Karpas-422 (cell line): ENCODE measurements around the gene CSF2. TPM values are rescaled to one million over a fixed set of nuclear protein-coding genes. Genes with fewer than 3 reads are reported as not detected.

Experiments used
- DNase-seq: peaks from one replicate; pipeline ENCODE4 v3.0.0-alpha.2; 2015
- H2AFZ ChIP-seq: fragments of 200-600 bp; sonication (generic); 2 replicates; pipeline ENCODE4 v1.6.1; 2014; ENCODE audit warnings: antibody characterized with exemption, low read length, mixed read lengths
- H3K27ac ChIP-seq: fragments of 200-600 bp; sonication (generic); 2 replicates; pipeline ENCODE4 v1.5.1; 2014; ENCODE audit warnings: mild to moderate bottlenecking, low read length, moderate library complexity
- H3K27me3 ChIP-seq: fragments of 200-600 bp; sonication (generic); 2 replicates; pipeline ENCODE4 v1.6.1; 2014; ENCODE audit warnings: low read length, mixed read lengths
- H3K36me3 ChIP-seq: fragments of 200-600 bp; sonication (generic); 2 replicates; pipeline ENCODE4 v1.6.1; 2014; ENCODE audit warnings: low read length, mixed read lengths; ENCODE audit not compliant: insufficient read depth
- H3K4me1 ChIP-seq: fragments of 200-600 bp; sonication (generic); 2 replicates; pipeline ENCODE4 v1.6.1; 2014; ENCODE audit warnings: mild to moderate bottlenecking, low read length, mixed read lengths
- H3K4me2 ChIP-seq: fragments of 200-600 bp; sonication (generic); 2 replicates; pipeline ENCODE4 v1.6.1; 2014; ENCODE audit warnings: low read length, low read depth, mild to moderate bottlenecking; ENCODE audit not compliant: poor library complexity, severe bottlenecking
- H3K4me3 ChIP-seq: fragments of 200-600 bp; sonication (generic); 2 replicates; pipeline ENCODE4 v1.5.1; 2014; ENCODE audit warnings: mild to moderate bottlenecking, antibody characterized with exemption, low read length, mixed read lengths
- H3K79me2 ChIP-seq: fragments of 200-600 bp; sonication (generic); 2 replicates; pipeline ENCODE4 v1.6.1; 2014; ENCODE audit warnings: mild to moderate bottlenecking, low read length, mixed read lengths
- H3K9ac ChIP-seq: fragments of 200-600 bp; sonication (generic); 2 replicates; pipeline ENCODE4 v1.6.0; 2014; ENCODE audit warnings: low read length
- H3K9me2 ChIP-seq: fragments of 200-600 bp; sonication (generic), shearing (Covaris generic); replicated peaks from 2 replicates; pipeline ENCODE4 v1.6.0; 2014; ENCODE audit warnings: mild to moderate bottlenecking, low read length, moderate library complexity; ENCODE audit not compliant: insufficient read depth
- H3K9me3 ChIP-seq: fragments of 300-700, 200-600 bp; sonication (generic); 2 replicates; pipeline ENCODE4 v1.6.1; 2014; ENCODE audit warnings: low read length, mixed read lengths
- H4K20me1 ChIP-seq: fragments of 200-600 bp; sonication (generic); 2 replicates; pipeline ENCODE4 v1.6.1; 2014; ENCODE audit warnings: mild to moderate bottlenecking, antibody characterized with exemption, low read length, low read depth; ENCODE audit not compliant: insufficient read depth
- total RNA-seq: library from RNA; depleted of rRNA; stranded (reverse); fragments of >200 nt; shearing (Covaris generic); gene quantifications from 2 replicates; pipeline ENCODE4 v1.2.3, GENCODE V29; 2014; ENCODE audit warnings: low replicate concordance

CSF2 gene
- total RNA-seq, 1 experiment from 2014 or later = not detected

DNA sequence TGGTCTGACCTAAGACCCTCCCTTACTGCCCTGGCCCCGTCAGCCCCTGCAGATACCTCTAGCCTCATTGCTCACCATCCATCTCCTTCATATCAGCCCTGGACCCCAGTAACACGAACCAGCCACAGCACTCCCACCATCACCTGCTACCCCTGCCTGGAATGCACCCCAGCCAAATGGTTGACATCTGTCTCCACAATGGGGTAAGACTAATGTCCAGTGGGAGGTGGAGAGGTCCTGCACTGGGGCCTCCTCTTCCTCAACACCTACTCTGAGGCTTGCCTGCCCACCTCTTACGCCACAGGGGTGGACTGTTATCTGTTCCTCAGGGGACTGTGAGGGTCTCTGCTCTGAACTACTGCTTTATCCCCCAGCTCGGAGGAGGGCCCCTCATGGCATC, 12.1 kb downstream of the CSF2 start:
- no peaks in the 10 kb centered on the region for H3K79me2 ChIP-seq
- no peaks in the 10 kb centered on the region for H3K36me3 ChIP-seq
- H3K4me2 ChIP-seq = no peak overlapping the region
- no peak overlapping the region for H3K9ac ChIP-seq
- no peaks in the 10 kb centered on the region for H4K20me1 ChIP-seq
- no peaks in the 10 kb centered on the region for H3K27me3 ChIP-seq
- DNase-seq = no peak
- H2AFZ ChIP-seq = no peak overlapping the region
- H3K9me3 ChIP-seq = no peaks in the 10 kb centered on the region
- no peak overlapping the region for H3K27ac ChIP-seq
- H3K9me2 ChIP-seq = no peaks in the 10 kb centered on the region
- no peaks in the 10 kb centered on the region for H3K4me1 ChIP-seq
- H3K4me3 ChIP-seq = no peak overlapping the region

DNA sequence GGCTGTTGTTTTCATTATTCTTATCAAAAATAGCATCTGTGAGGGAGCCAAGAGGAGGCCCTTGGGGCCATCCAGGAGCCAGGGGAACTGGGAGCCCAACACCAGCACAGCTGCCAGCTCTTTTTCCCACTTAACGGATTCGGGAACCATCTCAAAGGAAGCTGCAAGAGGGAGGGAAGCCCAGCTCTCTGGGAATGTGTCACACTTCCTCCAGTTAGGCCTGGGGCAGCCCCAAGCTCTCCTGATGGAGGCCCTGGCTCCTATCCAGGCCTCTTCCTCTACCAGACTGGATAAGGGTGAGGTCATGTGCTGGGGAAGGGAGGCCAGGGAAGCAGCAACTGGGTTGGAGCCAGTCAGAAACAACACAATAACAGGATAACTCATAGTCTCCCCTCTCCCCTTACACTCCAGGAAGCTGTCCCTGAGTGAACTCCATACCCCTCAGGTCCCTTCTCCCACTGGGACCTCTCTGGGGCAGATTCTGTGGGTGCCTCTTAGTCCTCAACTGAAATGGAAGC, 12.7 kb downstream of the CSF2 start:
- no peak overlapping the region for H3K9ac ChIP-seq
- no peaks in the 10 kb centered on the region for H3K9me3 ChIP-seq
- no peaks in the 10 kb centered on the region for H4K20me1 ChIP-seq
- no peaks in the 10 kb centered on the region for H3K9me2 ChIP-seq
- no peak for DNase-seq
- H3K79me2 ChIP-seq = no peaks in the 10 kb centered on the region
- H3K27me3 ChIP-seq = no peaks in the 10 kb centered on the region
- no peak overlapping the region for H2AFZ ChIP-seq
- H3K27ac ChIP-seq = no peak overlapping the region
- no peaks in the 10 kb centered on the region for H3K36me3 ChIP-seq
- H3K4me2 ChIP-seq = no peak overlapping the region
- H3K4me3 ChIP-seq = no peak overlapping the region
- no peaks in the 10 kb centered on the region for H3K4me1 ChIP-seq

- Histone ChIP-seq H3K79me2 (no peaks in the 10 kb centered on the region), H3K27ac (no peak overlapping the region), H2AFZ (no peak overlapping the region), H3K4me1 (no peaks in the 10 kb centered on the region), H3K4me2 (no peak overlapping the region), H3K9ac (no peak overlapping the region), H3K9me2 (no peaks in the 10 kb centered on the region), H4K20me1 (no peaks in the 10 kb centered on the region), H3K36me3 (no peaks in the 10 kb centered on the region), H3K9me3 (no peaks in the 10 kb centered on the region), H3K27me3 (no peaks in the 10 kb centered on the region), H3K4me3 (no peak overlapping the region)
- DNase-seq = no peak
These were observed 13.6 kb downstream of the CSF2 start for GRCh38 chr5:132087176-132087575.

- no peaks in the 10 kb centered on the region for H3K36me3 ChIP-seq
- no peak overlapping the region for H3K4me2 ChIP-seq
- H3K4me3 ChIP-seq = no peak overlapping the region
These were observed 14.1 kb downstream of the CSF2 start for GRCh38 chr5:132087661-132088060.

GRCh38 chr5:132089363-132089762, 15.8 kb downstream of the CSF2 start:
- Histone ChIP-seq H3K27me3 (no peaks in the 10 kb centered on the region), H3K79me2 (no peaks in the 10 kb centered on the region), H3K9ac (no peak overlapping the region), H3K4me2 (no peak overlapping the region), H3K4me3 (no peak overlapping the region), H2AFZ (no peak overlapping the region), H3K27ac (no peak overlapping the region), H4K20me1 (no peaks in the 10 kb centered on the region), H3K9me3 (no peaks in the 10 kb centered on the region), H3K9me2 (no peaks in the 10 kb centered on the region), H3K4me1 (no peaks in the 10 kb centered on the region), H3K36me3 (no peaks in the 10 kb centered on the region)
- no peak for DNase-seq

More at GRCh38 chr5:132087661-132088060, 14.1 kb downstream of the CSF2 start:
- H3K79me2 ChIP-seq = no peaks in the 10 kb centered on the region
- H2AFZ ChIP-seq = no peak overlapping the region
- H3K9me3 ChIP-seq = no peaks in the 10 kb centered on the region
- no peak overlapping the region for H3K9ac ChIP-seq
- H3K27ac ChIP-seq = no peak overlapping the region
- H3K27me3 ChIP-seq = no peaks in the 10 kb centered on the region
- no peak for DNase-seq
- H4K20me1 ChIP-seq = no peaks in the 10 kb centered on the region
- no peaks in the 10 kb centered on the region for H3K4me1 ChIP-seq
- no peaks in the 10 kb centered on the region for H3K9me2 ChIP-seq

DNA sequence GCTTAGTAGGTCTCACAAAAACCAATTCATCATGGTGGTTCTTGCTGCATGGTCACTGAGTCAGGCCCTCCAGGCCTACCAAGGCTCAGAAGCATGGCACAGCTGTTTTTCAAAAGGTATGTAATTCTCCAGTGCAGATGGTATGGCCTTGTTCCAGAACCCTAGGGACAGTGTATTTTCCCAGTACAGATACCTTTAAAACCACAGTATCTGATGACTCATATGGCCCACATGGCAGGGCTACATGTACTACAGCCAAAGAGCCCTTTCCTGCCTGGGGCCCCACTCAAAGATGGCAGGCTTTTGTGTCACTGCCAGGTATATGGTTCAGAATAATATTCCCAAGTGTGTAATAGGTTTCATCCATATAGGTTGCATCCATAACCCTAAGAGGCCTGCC, 16.5 kb downstream of the CSF2 start:
- Histone ChIP-seq H3K4me1 (no peaks in the 10 kb centered on the region), H3K9me2 (no peaks in the 10 kb centered on the region), H3K27me3 (no peaks in the 10 kb centered on the region), H3K9ac (no peak overlapping the region), H3K9me3 (no peaks in the 10 kb centered on the region), H3K27ac (no peak overlapping the region), H2AFZ (no peak overlapping the region), H3K4me3 (no peak overlapping the region), H3K4me2 (no peak overlapping the region), H3K79me2 (no peaks in the 10 kb centered on the region), H3K36me3 (no peaks in the 10 kb centered on the region), H4K20me1 (no peaks in the 10 kb centered on the region)
- no peak for DNase-seq

GRCh38 chr5:132093271-132093670, 19.7 kb downstream of the CSF2 start:
- Histone ChIP-seq H4K20me1 (no peaks in the 10 kb centered on the region), H3K4me2 (no peak overlapping the region), H3K79me2 (no peaks in the 10 kb centered on the region), H3K36me3 (no peaks in the 10 kb centered on the region), H3K27ac (no peak overlapping the region), H3K9me2 (no peaks in the 10 kb centered on the region), H3K27me3 (no peaks in the 10 kb centered on the region), H3K4me1 (no peaks in the 10 kb centered on the region), H3K4me3 (no peak overlapping the region), H2AFZ (no peak overlapping the region), H3K9me3 (no peaks in the 10 kb centered on the region), H3K9ac (no peak overlapping the region)
- no peak for DNase-seq

DNA sequence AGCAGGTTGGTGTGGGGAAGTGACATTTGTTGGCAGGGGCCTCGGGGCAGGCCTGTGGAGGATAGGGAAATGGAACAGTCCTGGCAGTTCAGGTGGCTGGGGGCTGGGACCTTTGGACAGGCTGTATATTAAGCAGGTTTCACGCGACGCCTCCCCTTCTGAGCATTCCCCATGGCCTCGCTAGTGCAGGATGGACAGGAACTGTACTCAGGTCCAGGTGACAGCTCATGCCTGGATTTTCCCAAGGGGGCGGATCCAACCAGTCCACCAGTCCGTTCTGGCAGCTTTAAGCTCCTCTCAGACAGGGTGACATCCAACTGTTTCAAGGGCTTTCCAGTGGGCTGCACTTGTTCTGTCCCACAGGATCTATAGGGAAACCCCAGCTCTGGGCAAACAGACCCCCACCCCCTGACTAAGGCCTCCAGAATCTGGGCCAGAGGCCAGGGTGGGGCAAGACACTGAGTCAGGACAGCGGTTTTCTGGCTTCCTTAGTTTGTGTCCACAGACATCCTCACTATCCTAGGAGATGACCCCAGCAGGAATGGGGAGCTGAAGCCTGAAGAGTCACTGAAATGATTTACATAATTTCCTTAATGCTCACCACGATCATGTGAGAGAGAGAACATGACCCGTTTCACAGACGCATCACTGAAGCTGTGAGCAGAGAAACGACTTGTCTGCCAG, 20.9 kb downstream of the CSF2 start:
- Histone ChIP-seq H3K9me3 (no peaks in the 10 kb centered on the region), H3K4me3 (no peak overlapping the region), H2AFZ (no peak overlapping the region), H3K9me2 (no peaks in the 10 kb centered on the region), H3K9ac (no peak overlapping the region), H4K20me1 (no peaks in the 10 kb centered on the region), H3K79me2 (no peaks in the 10 kb centered on the region), H3K4me1 (peaks cover 8% of the 10 kb centered on the region), H3K36me3 (no peaks in the 10 kb centered on the region), H3K27ac (no peak overlapping the region), H3K4me2 (no peak overlapping the region), H3K27me3 (no peaks in the 10 kb centered on the region)
- DNase-seq = no peak
